ENCODE data around the gene ATIC.

Gene ATIC

DNA sequence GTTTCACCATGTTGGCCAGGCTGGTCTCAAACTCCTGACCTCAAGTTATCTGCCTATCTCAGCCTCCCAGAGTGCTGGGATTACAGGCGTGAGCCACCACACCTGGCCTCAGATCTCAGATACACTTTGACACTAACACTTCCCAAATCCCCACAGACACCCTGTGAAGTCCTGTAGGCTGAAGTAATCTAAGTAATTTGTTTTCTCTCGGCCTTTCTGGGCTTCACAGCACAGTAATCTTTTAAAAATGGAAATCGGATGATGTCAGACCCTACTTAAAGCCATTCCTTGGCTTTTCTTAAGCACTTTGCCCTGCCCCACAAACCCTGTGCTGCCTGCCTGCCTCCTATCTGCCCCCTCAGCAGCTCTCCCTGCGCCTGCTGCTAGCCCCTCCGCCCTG, 16.2 kb downstream of the ATIC start:
- DNase-seq (ENCODE audit: extremely low read depth, low read depth), result no peak
- no peak for TF ChIP-seq CTCF (IDR thresholded peaks at IDR 0.05; ENCODE audit: low read depth, low read length)

- no peak for DNase-seq (ENCODE audit: extremely low read depth, low read depth)
- TF ChIP-seq CTCF (IDR thresholded peaks at IDR 0.05; ENCODE audit: low read depth, low read length), result no peak
Observed at GRCh38 chr2:215332872-215333595, 21.2 kb downstream of the ATIC start.

DNA sequence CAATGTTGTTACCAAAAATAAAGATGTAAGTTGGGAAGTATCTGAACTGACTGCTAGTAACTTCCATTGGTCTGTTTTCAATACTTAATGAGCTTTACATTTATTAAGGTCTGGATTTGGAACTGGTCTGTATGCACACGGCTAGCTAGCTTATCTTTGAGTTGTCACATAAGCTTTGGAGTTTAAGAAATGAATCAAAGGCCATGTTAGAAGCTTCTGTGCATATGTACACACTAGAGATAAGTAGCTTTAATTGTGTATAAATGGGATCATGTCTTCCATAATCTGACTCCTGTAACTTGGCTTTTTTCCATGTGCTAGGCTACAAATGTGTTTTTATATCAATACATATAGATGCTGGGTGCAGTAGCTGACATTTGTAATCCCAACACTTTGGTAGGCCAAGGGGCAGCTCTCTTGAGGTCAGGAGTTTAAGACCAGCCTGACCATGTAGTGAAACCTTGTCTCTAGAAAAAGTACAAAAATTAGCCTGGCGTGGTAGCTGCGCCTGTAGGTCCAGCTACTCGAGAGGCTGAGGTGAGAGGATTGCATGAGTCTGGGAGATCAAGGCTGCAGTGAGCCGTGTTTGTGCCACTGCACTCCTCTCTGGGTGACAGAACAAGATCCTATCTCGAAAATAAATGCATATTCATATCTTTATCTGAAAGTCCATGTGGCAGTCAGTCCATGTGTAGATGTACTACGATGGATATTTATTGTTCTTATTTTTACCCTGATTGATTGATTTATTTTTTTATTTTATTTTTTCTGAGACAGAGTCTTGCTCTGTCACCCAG, 27.2 kb downstream of the ATIC start:
- no peak for TF ChIP-seq CTCF (IDR thresholded peaks at IDR 0.05; ENCODE audit: low read depth, low read length)
- DNase-seq (ENCODE audit: extremely low read depth, low read depth), result no peak

DNA sequence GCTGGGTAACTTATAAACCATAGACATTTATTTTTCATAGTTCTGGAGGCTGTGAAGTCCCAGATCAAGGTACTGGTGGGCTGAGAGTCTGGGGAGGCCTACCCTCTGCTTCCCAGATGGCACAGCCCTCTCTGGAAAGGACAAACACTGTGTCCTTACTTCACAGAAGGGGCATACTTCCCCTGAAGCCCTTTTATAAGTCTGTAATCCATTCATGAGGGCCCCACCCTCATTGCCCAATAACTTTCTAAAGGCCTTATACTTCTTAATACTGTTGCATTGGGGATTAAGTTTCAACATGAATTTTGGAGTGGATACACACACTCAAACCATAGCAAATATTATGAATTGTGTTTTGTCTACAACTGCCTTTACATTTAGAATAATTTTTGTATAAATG, 36.0 kb downstream of the ATIC start:
- no peak for TF ChIP-seq CTCF (IDR thresholded peaks at IDR 0.05; ENCODE audit: low read depth, low read length)
- DNase-seq (ENCODE audit: extremely low read depth, low read depth), result no peak

DNA sequence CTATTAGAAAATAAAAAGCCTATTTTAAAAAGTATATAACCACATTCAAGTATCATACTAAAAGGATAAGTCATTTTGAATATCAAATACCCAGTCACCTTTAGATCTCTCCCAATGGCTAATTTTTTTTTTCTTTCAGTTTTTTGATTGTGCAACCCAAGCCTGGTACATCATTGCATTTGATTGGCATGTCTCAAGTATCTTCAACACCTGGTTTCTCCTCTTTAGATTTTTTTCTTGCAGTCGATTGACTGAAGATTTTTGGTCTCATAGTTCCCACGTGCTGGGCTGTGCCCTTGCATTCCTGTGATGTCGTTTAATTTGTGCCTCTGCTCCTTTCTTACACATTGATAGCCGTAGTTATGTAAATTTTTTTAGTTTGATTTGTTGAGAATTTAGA, 40.7 kb downstream of the ATIC start:
- DNase-seq (ENCODE audit: extremely low read depth, low read depth), result no peak
- no peak for TF ChIP-seq CTCF (IDR thresholded peaks at IDR 0.05; ENCODE audit: low read depth, low read length)

- TF ChIP-seq CTCF (IDR thresholded peaks at IDR 0.05; ENCODE audit: low read depth, low read length), result no peak
- no peak for DNase-seq (ENCODE audit: extremely low read depth, low read depth)
Observed at GRCh38 chr2:215354771-215355695, 43.2 kb downstream of the ATIC start.
